H1 (cell line): ENCODE data around the gene TBC1D30.

ENCODE experiments used
- CTCF ChIP-seq, 3 experiments: IDR thresholded peaks; 1 replicate in 2 of 3; 2 replicates in 1 of 3; pipeline versions ENCODE4 v1.5.1 to v1.6.1; 2011; ENCODE audit warnings: low read length in 3 of 3, mild to moderate bottlenecking in 3 of 3, inconsistent platforms in 2 of 3, low read depth in 1 of 3, moderate library complexity in 1 of 3; ENCODE audit not compliant: insufficient read depth in 1 of 3; ENCODE audit errors: control extremely low read depth in 1 of 3
- EP300 ChIP-seq, 2 experiments: IDR thresholded peaks; 1 replicate in 1 of 2; 2 replicates in 1 of 2; pipeline ENCODE4 v1.6.1; 2011 to 2012; ENCODE audit warnings: low read depth in 2 of 2, low read length in 2 of 2, mild to moderate bottlenecking in 2 of 2, borderline replicate concordance in 1 of 2, inconsistent platforms in 1 of 2, moderate library complexity in 1 of 2
- EZH2 ChIP-seq: fragments of 200-600 bp; sonication (generic); IDR thresholded peaks from 2 replicates; pipeline ENCODE4 v1.7.1; 2012; ENCODE audit warnings: low read depth, mild to moderate bottlenecking, moderate library complexity, low read length, inconsistent platforms; ENCODE audit not compliant: severe bottlenecking
- GABPA ChIP-seq: IDR thresholded peaks from 2 replicates; pipeline ENCODE4 v1.6.1; 2011; ENCODE audit warnings: mild to moderate bottlenecking, low read length, moderate library complexity, borderline replicate concordance; ENCODE audit not compliant: insufficient read depth
- KDM1A ChIP-seq: fragments of 200-600, 300-600 bp; sonication (generic); IDR thresholded peaks from 2 replicates; pipeline ENCODE4 v1.7.1; 2016; ENCODE audit warnings: mild to moderate bottlenecking, low read length, borderline replicate concordance
- POLR2A ChIP-seq, 2 experiments: IDR thresholded peaks; 1 replicate in 1 of 2; 2 replicates in 1 of 2; pipeline ENCODE4 v1.6.1; 2011; ENCODE audit warnings: low read depth in 2 of 2, low read length in 2 of 2, mild to moderate bottlenecking in 2 of 2; ENCODE audit errors: control extremely low read depth in 1 of 2
- POLR2AphosphoS5 ChIP-seq: IDR thresholded peaks from 2 replicates; pipeline ENCODE4 v1.6.1; 2011; ENCODE audit warnings: low read depth, low read length
- SIN3A ChIP-seq, 2 experiments: IDR thresholded peaks in 1 of 2; conservative IDR thresholded peaks in 1 of 2; 2 replicates each; pipeline ENCODE4 v1.6.1; 2011 to 2012; ENCODE audit warnings: low read length in 2 of 2, improper control_type of control experiment in 1 of 2, low read depth in 1 of 2, mild to moderate bottlenecking in 1 of 2
- SP1 ChIP-seq: IDR thresholded peaks from 2 replicates; pipeline ENCODE4 v1.6.1; 2011; ENCODE audit warnings: low read depth, low read length

GRCh38 chr12:64858882-64859605, 34.6 kb downstream of the TBC1D30 start:
- TF ChIP-seq SP1 (no peak), EZH2 (no peak), CTCF (IDR thresholded peaks at IDR 0.05; ENCODE audit: control extremely low read depth in 1 of 3, insufficient read depth in 1 of 3, low read depth in 1 of 3, low read length in 3 of 3) (no peak), KDM1A (no peak), POLR2A (IDR thresholded peaks at IDR 0.05; ENCODE audit: control extremely low read depth in 1 of 2, low read depth in 2 of 2, low read length in 2 of 2) (no peak), SIN3A (conservative IDR thresholded peaks at IDR 0.05 in 1 of 2, IDR thresholded peaks at IDR 0.05 in 1 of 2; ENCODE audit: low read depth in 1 of 2, low read length in 2 of 2) (no peak), POLR2AphosphoS5 (no peak), GABPA (no peak), EP300 (IDR thresholded peaks at IDR 0.05; ENCODE audit: borderline replicate concordance in 1 of 2, low read depth in 2 of 2, low read length in 2 of 2) (no peak)
